Measurements from ENCODE around the gene FOXL3. TPM values are rescaled to one million over a fixed set of nuclear protein-coding genes. Genes with fewer than 3 reads are reported as not detected.

Gene FOXL3
- total RNA-seq, 4 donors from 2014 or later = not detected

GRCh38 chr7:284762-285722, 4.9 kb upstream of the FOXL3 start:
- TF ChIP-seq POLR2A (IDR thresholded peaks at IDR 0.05) (no peak), CTCF (IDR thresholded peaks at IDR 0.05) (no peak)
- H3K27me3 ChIP-seq = peaks cover 4 to 7% of the 10 kb centered on the region in 2 donors
- no peaks in the 10 kb centered on the region for H3K4me1 ChIP-seq
- H3K36me3 ChIP-seq = no peaks in the 10 kb centered on the region
- intact Hi-C loops (cut with DNase I; ENCODE audit: low total_unique reads) = no loop called here
- no peaks in the 10 kb centered on the region for H3K9me3 ChIP-seq
- DNase-seq = no peak
- H3K4me3 ChIP-seq = no peak overlapping the region
- H3K27ac ChIP-seq = no peak overlapping the region

GRCh38 chr7:285731-286130, 4.2 kb upstream of the FOXL3 start:
- intact Hi-C loops (cut with DNase I; ENCODE audit: low total_unique reads) = no loop called here
- TF ChIP-seq CTCF (IDR thresholded peaks at IDR 0.05) = no peak
- no peak for TF ChIP-seq POLR2A (IDR thresholded peaks at IDR 0.05)
- Histone ChIP-seq H3K4me1 (no peaks in the 10 kb centered on the region), H3K27me3 (peaks cover 10 to 12% of the 10 kb centered on the region in 2 donors), H3K9me3 (no peaks in the 10 kb centered on the region), H3K27ac (no peak overlapping the region), H3K4me3 (no peak overlapping the region), H3K36me3 (no peaks in the 10 kb centered on the region)
- no peak for DNase-seq

GRCh38 chr7:286266-286665, 3.7 kb upstream of the FOXL3 start:
- H3K4me3 ChIP-seq = no peak overlapping the region
- intact Hi-C loops (cut with DNase I; ENCODE audit: low total_unique reads) = no loop called here
- H3K9me3 ChIP-seq = no peaks in the 10 kb centered on the region
- no peak overlapping the region for H3K27ac ChIP-seq
- TF ChIP-seq CTCF (IDR thresholded peaks at IDR 0.05) = no peak
- TF ChIP-seq POLR2A (IDR thresholded peaks at IDR 0.05) = no peak
- DNase-seq = no peak
- H3K4me1 ChIP-seq = no peaks in the 10 kb centered on the region
- peaks cover 11 to 12% of the 10 kb centered on the region in 2 donors for H3K27me3 ChIP-seq
- H3K36me3 ChIP-seq = no peaks in the 10 kb centered on the region

- Histone ChIP-seq H3K4me3 (no peak overlapping the region), H3K36me3 (no peaks in the 10 kb centered on the region), H3K9me3 (no peaks in the 10 kb centered on the region), H3K4me1 (no peaks in the 10 kb centered on the region), H3K27ac (no peak overlapping the region), H3K27me3 (peaks cover 12 to 23% of the 10 kb centered on the region in 2 donors)
- intact Hi-C loops (cut with DNase I; ENCODE audit: low total_unique reads) = no loop called here
- TF ChIP-seq POLR2A (IDR thresholded peaks at IDR 0.05) = no peak
- no peak for TF ChIP-seq CTCF (IDR thresholded peaks at IDR 0.05)
- no peak for DNase-seq
Measured at GRCh38 chr7:288671-289101, 1.3 kb upstream of the FOXL3 start.

- no peaks in the 10 kb centered on the region for H3K9me3 ChIP-seq
- H3K4me3 ChIP-seq = no peak overlapping the region
- peaks cover 12 to 23% of the 10 kb centered on the region in 2 donors for H3K27me3 ChIP-seq
- intact Hi-C loops (cut with DNase I; ENCODE audit: low total_unique reads) = no loop called here
- H3K36me3 ChIP-seq = no peaks in the 10 kb centered on the region
- no peaks in the 10 kb centered on the region for H3K4me1 ChIP-seq
- DNase-seq = no peak
- TF ChIP-seq POLR2A (IDR thresholded peaks at IDR 0.05) = no peak
- TF ChIP-seq CTCF (IDR thresholded peaks at IDR 0.05) = no peak
- H3K27ac ChIP-seq = no peak overlapping the region
Measured at GRCh38 chr7:289209-289755, 688 bp upstream of the FOXL3 start.

Measured in uterus (tissue), 4 donors.